MM.1S (cell line): ENCODE data around the gene FOXB1.
A peak's percentile ranks its signal among the peaks of the same experiment; 100 is the strongest.

Experiments used
- DNase-seq: peaks from one replicate; pipeline ENCODE4 v3.0.0-alpha.2; 2015
- H2AFZ ChIP-seq: fragments of 300-600 bp; sonication (generic); 2 replicates; pipeline ENCODE4 v1.6.0; 2016; ENCODE audit warnings: antibody characterized with exemption, low read length
- H3F3A ChIP-seq: fragments of 300-600 bp; sonication (generic); 2 replicates; pipeline ENCODE4 v1.6.1; 2016; ENCODE audit warnings: mild to moderate bottlenecking, antibody characterized with exemption, low read length, moderate library complexity, mixed read lengths; ENCODE audit not compliant: insufficient read depth
- H3K27ac ChIP-seq: fragments of 300-600 bp; sonication (generic); 2 replicates; pipeline ENCODE4 v1.5.1; 2016; ENCODE audit warnings: mild to moderate bottlenecking, low read length
- H3K27me3 ChIP-seq: fragments of 300-600 bp; sonication (generic); replicated peaks from 2 replicates; pipeline ENCODE4 v1.6.0; 2016; ENCODE audit warnings: low read length; ENCODE audit not compliant: insufficient read depth
- H3K36me3 ChIP-seq: fragments of 300-600 bp; sonication (generic); replicated peaks from 2 replicates; pipeline ENCODE4 v1.6.1; 2016; ENCODE audit warnings: mild to moderate bottlenecking, low read length, mixed read lengths; ENCODE audit not compliant: insufficient read depth
- H3K4me1 ChIP-seq: fragments of 300-600 bp; sonication (generic); 2 replicates; pipeline ENCODE4 v1.6.1; 2016; ENCODE audit warnings: low read length, mixed read lengths
- H3K4me2 ChIP-seq: fragments of 300-600 bp; sonication (generic); 2 replicates; pipeline ENCODE4 v1.6.0; 2016; ENCODE audit warnings: low read depth, low read length
- H3K4me3 ChIP-seq: fragments of 300-600 bp; sonication (generic); 2 replicates; pipeline ENCODE4 v1.5.1; 2016; ENCODE audit warnings: low read length, mixed read lengths
- H3K79me2 ChIP-seq: fragments of 300-600 bp; sonication (generic); 2 replicates; pipeline ENCODE4 v1.6.1; 2016; ENCODE audit warnings: mixed run types, low read length, mixed read lengths
- H3K9ac ChIP-seq: fragments of 300-600 bp; sonication (generic); 2 replicates; pipeline ENCODE4 v1.6.1; 2016; ENCODE audit warnings: low read length, mixed read lengths
- H3K9me2 ChIP-seq: fragments of 300-600 bp; sonication (generic); replicated peaks from 2 replicates; pipeline ENCODE4 v1.6.1; 2016; ENCODE audit warnings: mild to moderate bottlenecking, low read length, mixed read lengths; ENCODE audit not compliant: insufficient read depth
- H3K9me3 ChIP-seq: fragments of 300-600 bp; sonication (generic); replicated peaks from 2 replicates; pipeline ENCODE4 v1.6.1; 2016; ENCODE audit warnings: mild to moderate bottlenecking, low read length, mixed read lengths; ENCODE audit not compliant: insufficient read depth
- H4K20me1 ChIP-seq: fragments of 300-600 bp; sonication (generic); 2 replicates; pipeline ENCODE4 v1.6.1; 2016; ENCODE audit warnings: mild to moderate bottlenecking, low read length, moderate library complexity, mixed read lengths; ENCODE audit not compliant: insufficient read depth
- CTCF ChIP-seq: fragments of 300-600 bp; sonication (generic); IDR thresholded peaks from 2 replicates; pipeline ENCODE4 v1.5.1; 2016; ENCODE audit warnings: antibody characterized with exemption, low read length, mixed read lengths
- EZH2 ChIP-seq: fragments of 300-600 bp; sonication (generic); optimal IDR thresholded peaks from 2 replicates; pipeline ENCODE3; 2017; ENCODE audit warnings: low read depth, mild to moderate bottlenecking, antibody characterized with exemption, low read length, mixed read lengths
- EZH2phosphoT487 ChIP-seq: fragments of 300-600 bp; sonication (generic); IDR thresholded peaks from 2 replicates; pipeline ENCODE4 v1.6.1; 2018; ENCODE audit warnings: antibody characterized with exemption, low read length

FOXB1 gene

GRCh38 chr15:60004009-60004845 is at the start of gene FOXB1:
TSS of gene FOXB1 (plus strand) at chr15:60004311. CDS start at chr15:60004964, 653 bp downstream.
- H3K9me3 ChIP-seq, result no peaks in the 10 kb centered on the region
- H3K9me2 ChIP-seq, result no peaks in the 10 kb centered on the region
- no peak within 1 kb of the TSS for H3K4me3 ChIP-seq
- no peaks in the 10 kb centered on the region for H3K36me3 ChIP-seq
- H3K27ac ChIP-seq, result no peak within 1 kb of the TSS
- no peaks in the 10 kb centered on the region for H3K79me2 ChIP-seq
- H3F3A ChIP-seq, result 0 out of 2 replicates have a peak, but pooled peaks cover 5% of the 10 kb centered on the region
- H3K4me2 ChIP-seq, result no peak within 1 kb of the TSS
- H3K27me3 ChIP-seq, result no peaks in the 10 kb centered on the region
- H3K9ac ChIP-seq, result no peak within 1 kb of the TSS
- TF ChIP-seq EZH2, result no peak
- TF ChIP-seq CTCF, result no peak
- TF ChIP-seq EZH2phosphoT487, result no peak
- H4K20me1 ChIP-seq, result no peaks in the 10 kb centered on the region
- no peak for DNase-seq
- no peak within 1 kb of the TSS for H2AFZ ChIP-seq
- H3K4me1 ChIP-seq, result peaks cover 9% of the 10 kb centered on the region

- Histone ChIP-seq H3K4me3 (no peak overlapping the region), H3K9ac (no peak overlapping the region), H4K20me1 (no peaks in the 10 kb centered on the region), H3K9me3 (no peaks in the 10 kb centered on the region), H3K4me1 (peaks cover 21% of the 10 kb centered on the region), H3F3A (peaks cover 3% of the 10 kb centered on the region; the same call in 1 of the 2 replicates), H3K27ac (peak overlapping the region; percentile 24; the same call in 1 of the 2 replicates), H3K9me2 (no peaks in the 10 kb centered on the region), H2AFZ (no peak overlapping the region), H3K79me2 (no peaks in the 10 kb centered on the region), H3K27me3 (no peaks in the 10 kb centered on the region), H3K4me2 (peak overlapping the region; percentile 33), H3K36me3 (no peaks in the 10 kb centered on the region)
- no peak for TF ChIP-seq CTCF
- no peak for TF ChIP-seq EZH2phosphoT487
- TF ChIP-seq EZH2, result no peak
- peak; percentile 57 for DNase-seq
Observed at GRCh38 chr15:59958288-59958687, 45.8 kb upstream of the FOXB1 start.

- Histone ChIP-seq H4K20me1 (no peaks in the 10 kb centered on the region), H3F3A (peaks cover 3% of the 10 kb centered on the region; the same call in 1 of the 2 replicates), H3K4me2 (no peak overlapping the region), H3K79me2 (no peaks in the 10 kb centered on the region), H3K9me2 (no peaks in the 10 kb centered on the region), H3K4me3 (no peak overlapping the region), H3K4me1 (peaks cover 21% of the 10 kb centered on the region), H3K9ac (no peak overlapping the region), H2AFZ (no peak overlapping the region), H3K9me3 (no peaks in the 10 kb centered on the region), H3K27ac (no peak overlapping the region), H3K27me3 (no peaks in the 10 kb centered on the region), H3K36me3 (no peaks in the 10 kb centered on the region)
- no peak for DNase-seq
- TF ChIP-seq EZH2 (no peak), EZH2phosphoT487 (no peak), CTCF (no peak)
Observed at GRCh38 chr15:59960318-59960717, 43.8 kb upstream of the FOXB1 start.
